GM12865 (cell line): ENCODE data around the gene GPC1.

Source experiments
- DNase-seq: peaks from one replicate; pipeline ENCODE4 v3.0.0; 2010; ENCODE audit warnings: low read depth
- H3K4me3 ChIP-seq: 2 replicates; pipeline ENCODE4 v1.5.1; 2011; ENCODE audit warnings: mild to moderate bottlenecking, low read depth, low read length, control low read depth
- TF ChIP-seq, protein P1 (sequence below): IDR thresholded peaks from 2 replicates; pipeline ENCODE4 v1.5.1; 2011; ENCODE audit warnings: low read length, control low read depth, low read depth, inconsistent platforms; ENCODE audit not compliant: insufficient read depth; ENCODE audit errors: missing control alignments

The GPC1 gene

GRCh38 chr2:240441326-240441992 lies 6.0 kb downstream of the GPC1 start:
- TF ChIP-seq, protein P1, sequence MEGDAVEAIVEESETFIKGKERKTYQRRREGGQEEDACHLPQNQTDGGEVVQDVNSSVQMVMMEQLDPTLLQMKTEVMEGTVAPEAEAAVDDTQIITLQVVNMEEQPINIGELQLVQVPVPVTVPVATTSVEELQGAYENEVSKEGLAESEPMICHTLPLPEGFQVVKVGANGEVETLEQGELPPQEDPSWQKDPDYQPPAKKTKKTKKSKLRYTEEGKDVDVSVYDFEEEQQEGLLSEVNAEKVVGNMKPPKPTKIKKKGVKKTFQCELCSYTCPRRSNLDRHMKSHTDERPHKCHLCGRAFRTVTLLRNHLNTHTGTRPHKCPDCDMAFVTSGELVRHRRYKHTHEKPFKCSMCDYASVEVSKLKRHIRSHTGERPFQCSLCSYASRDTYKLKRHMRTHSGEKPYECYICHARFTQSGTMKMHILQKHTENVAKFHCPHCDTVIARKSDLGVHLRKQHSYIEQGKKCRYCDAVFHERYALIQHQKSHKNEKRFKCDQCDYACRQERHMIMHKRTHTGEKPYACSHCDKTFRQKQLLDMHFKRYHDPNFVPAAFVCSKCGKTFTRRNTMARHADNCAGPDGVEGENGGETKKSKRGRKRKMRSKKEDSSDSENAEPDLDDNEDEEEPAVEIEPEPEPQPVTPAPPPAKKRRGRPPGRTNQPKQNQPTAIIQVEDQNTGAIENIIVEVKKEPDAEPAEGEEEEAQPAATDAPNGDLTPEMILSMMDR: no peak
- DNase-seq: no peak
- no peak overlapping the region for H3K4me3 ChIP-seq

DNA sequence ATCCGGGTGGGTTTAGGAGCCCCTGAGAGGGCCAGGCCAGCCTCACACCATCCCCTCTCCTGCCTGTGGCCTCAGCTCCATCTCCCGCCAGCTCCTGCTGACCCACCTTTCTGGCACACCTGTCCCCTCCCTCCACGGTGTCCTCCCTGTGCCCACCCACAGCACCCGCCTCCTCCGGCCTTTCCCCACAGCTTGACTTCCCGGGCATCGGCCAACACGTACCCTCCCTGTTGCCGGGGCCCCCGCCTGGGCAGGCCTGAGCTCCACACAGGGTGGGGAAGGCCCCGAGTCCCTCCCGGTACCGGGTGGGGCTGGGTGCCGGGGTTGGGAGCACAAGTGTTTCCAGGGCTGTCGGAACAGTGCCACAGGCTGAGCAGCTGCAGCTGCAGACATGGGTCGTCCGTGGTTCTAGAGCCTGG lies 6.5 kb downstream of the GPC1 start:
- no peak overlapping the region for H3K4me3 ChIP-seq
- DNase-seq: no peak
- TF ChIP-seq, protein P1: no peak

- H3K4me3 ChIP-seq: no peak overlapping the region
- DNase-seq: no peak
- TF ChIP-seq, protein P1: no peak
Measured at GRCh38 chr2:240442891-240443715, 7.6 kb downstream of the GPC1 start.

DNA sequence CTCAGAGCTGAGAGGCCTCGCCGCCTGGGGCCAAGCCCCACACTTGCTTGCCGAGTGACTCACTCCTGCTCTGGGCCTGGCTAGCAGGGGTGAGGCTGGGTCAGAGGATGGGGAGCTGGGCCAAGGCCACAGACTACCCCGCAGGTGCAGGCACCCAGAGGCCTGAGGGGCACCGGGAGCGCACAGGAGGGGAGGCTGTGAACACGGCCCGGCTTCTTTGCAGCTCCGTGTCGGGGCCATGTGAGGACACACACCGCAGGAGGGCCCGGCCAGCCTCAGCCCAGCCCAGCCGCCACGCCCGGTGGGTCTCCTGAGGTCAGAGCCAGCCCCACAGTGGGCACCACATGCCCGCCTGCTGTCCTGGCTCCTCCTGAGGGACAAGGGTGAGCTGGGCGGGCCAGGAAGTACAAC lies 8.4 kb downstream of the GPC1 start:
- no peak for DNase-seq
- H3K4me3 ChIP-seq: no peak overlapping the region
- TF ChIP-seq, protein P1: no peak

- TF ChIP-seq, protein P1: no peak
- H3K4me3 ChIP-seq: no peak overlapping the region
- DNase-seq: no peak
Measured at GRCh38 chr2:240444464-240444863, 9.0 kb downstream of the GPC1 start.

GRCh38 chr2:240445961-240446663 lies 10.6 kb downstream of the GPC1 start:
- TF ChIP-seq, protein P1: no peak
- DNase-seq: no peak
- H3K4me3 ChIP-seq: no peak overlapping the region
